Measurements from ENCODE around the gene SIAH3. TPM values are rescaled to one million over a fixed set of nuclear protein-coding genes. Genes with fewer than 3 reads are reported as not detected.

The SIAH3 gene
- total RNA-seq, 8 experiments from 2014 or later, result 0.56 to 7.4 (median 3.6) TPM

GRCh38 chr13:45808925-45809324, 42.6 kb downstream of the SIAH3 start:
- H3K4me3 ChIP-seq, result no peak overlapping the region
- in situ Hi-C loops (cut with MboI; ENCODE audit: low pct_unique_long_range_greater_than_20kb in 2 of 9, low sequenced_read_pairs in 9 of 9, unreplicated experiment in 9 of 9), result no loop called here
- no peak overlapping the region for H3K27ac ChIP-seq
- WGBS, 10 experiments, result 0 to 90% (median 40%) methylated on average over 1 to 6 of the region's 6 CpGs
- H3K4me1 ChIP-seq (replicated peaks in 1 of 2), result peaks cover 20 to 52% of the 10 kb centered on the region in 2 donors
- peak in 5 of 8 experiments; percentile 51 to 87 (median 62) for ATAC-seq (replicated peaks in 6 of 8)

- peaks cover 20 to 45% of the 10 kb centered on the region in 2 donors for H3K4me1 ChIP-seq (replicated peaks in 1 of 2)
- 0 to 75% (median 33%) methylated on average over 2 to 3 of the region's 3 CpGs; no CpG with 5 or more reads in 1 of the 10 experiments for WGBS, 10 experiments
- peak; percentile 53 to 99 (median 80) for ATAC-seq (replicated peaks in 6 of 8)
- in situ Hi-C loops (cut with MboI; ENCODE audit: low pct_unique_long_range_greater_than_20kb in 2 of 9, low sequenced_read_pairs in 9 of 9, unreplicated experiment in 9 of 9), result no loop called here
- H3K4me3 ChIP-seq, result no peak overlapping the region
- H3K27ac ChIP-seq, result no peak overlapping the region
These were observed 43.9 kb downstream of the SIAH3 start for GRCh38 chr13:45807520-45808099.

GRCh38 chr13:45800485-45800884, 51.1 kb downstream of the SIAH3 start:
- Histone ChIP-seq H3K27ac (peak overlapping the region in 1 of 2 donors; percentile 77), H3K4me3 (no peak overlapping the region), H3K4me1 (replicated peaks in 1 of 2) (peaks cover 21 to 61% of the 10 kb centered on the region in 2 donors)
- in situ Hi-C loops (cut with MboI; ENCODE audit: low pct_unique_long_range_greater_than_20kb in 2 of 9, low sequenced_read_pairs in 9 of 9, unreplicated experiment in 9 of 9), result no loop called here
- peak in 5 of 8 experiments; percentile 21 to 85 (median 60) for ATAC-seq (replicated peaks in 6 of 8)
- WGBS, 10 experiments, result 0 to 100% (median 53%) methylated on average over 1 to 5 of the region's 5 CpGs; no CpG with 5 or more reads in 1 of the 10 experiments

DNA sequence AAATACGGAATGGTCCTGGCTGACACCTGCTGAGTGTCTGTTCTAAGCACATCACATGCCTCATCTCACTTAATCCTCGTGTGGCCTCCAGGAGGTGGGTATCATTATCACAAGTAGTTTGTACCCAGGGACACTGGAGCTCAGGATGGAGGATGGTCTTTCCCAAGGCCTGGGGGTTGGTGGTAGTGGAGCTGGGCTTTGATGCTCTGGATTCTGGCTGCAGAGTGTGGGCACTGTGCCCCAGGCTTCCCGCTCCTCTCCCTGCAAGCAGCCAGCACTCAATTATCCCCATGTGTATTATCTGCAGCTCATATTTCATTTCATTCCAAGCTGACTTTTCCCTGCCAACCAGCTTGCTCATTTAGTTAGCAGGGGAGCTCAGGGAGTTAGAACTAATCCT, 52.1 kb downstream of the SIAH3 start:
- H3K27ac ChIP-seq, result peak overlapping the region in 1 of 2 donors; percentile 77
- no peak overlapping the region for H3K4me3 ChIP-seq
- 0 to 100% (median 49%) methylated on average over 1 to 3 of the region's 3 CpGs; no CpG with 5 or more reads in 3 of the 10 experiments for WGBS, 10 experiments
- ATAC-seq (replicated peaks in 6 of 8), result peak in 1 of 8 experiments; percentile 14
- in situ Hi-C loops (cut with MboI; ENCODE audit: low pct_unique_long_range_greater_than_20kb in 2 of 9, low sequenced_read_pairs in 9 of 9, unreplicated experiment in 9 of 9), result no loop called here
- peaks cover 21 to 61% of the 10 kb centered on the region in 2 donors for H3K4me1 ChIP-seq (replicated peaks in 1 of 2)

GRCh38 chr13:45798851-45799250, 52.7 kb downstream of the SIAH3 start:
- no peak overlapping the region for H3K4me3 ChIP-seq
- WGBS, 10 experiments, result 20 to 100% (median 86%) methylated on average over 1 to 3 of the region's 3 CpGs; no CpG with 5 or more reads in 1 of the 10 experiments
- peaks cover 21 to 61% of the 10 kb centered on the region in 2 donors for H3K4me1 ChIP-seq (replicated peaks in 1 of 2)
- no peak for ATAC-seq (replicated peaks in 6 of 8)
- no peak overlapping the region for H3K27ac ChIP-seq
- in situ Hi-C loops (cut with MboI; ENCODE audit: low pct_unique_long_range_greater_than_20kb in 2 of 9, low sequenced_read_pairs in 9 of 9, unreplicated experiment in 9 of 9), result no loop called here

- no peak overlapping the region for H3K4me3 ChIP-seq
- in situ Hi-C loops (cut with MboI; ENCODE audit: low pct_unique_long_range_greater_than_20kb in 2 of 9, low sequenced_read_pairs in 9 of 9, unreplicated experiment in 9 of 9), result no loop called here
- WGBS, 10 experiments, result 14 to 95% (median 72%) methylated on average over 1 to 9 of the region's 11 CpGs
- peak overlapping the region in 1 of 2 donors; percentile 55 for H3K27ac ChIP-seq
- peak in 5 of 8 experiments; percentile 40 to 62 (median 47) for ATAC-seq (replicated peaks in 6 of 8)
- H3K4me1 ChIP-seq (replicated peaks in 1 of 2), result peaks cover 28 to 65% of the 10 kb centered on the region in 2 donors
These were observed 54.9 kb downstream of the SIAH3 start for GRCh38 chr13:45796426-45797235.

GRCh38 chr13:45792827-45793303, 58.7 kb downstream of the SIAH3 start:
- in situ Hi-C loops (cut with MboI; ENCODE audit: low pct_unique_long_range_greater_than_20kb in 2 of 9, low sequenced_read_pairs in 9 of 9, unreplicated experiment in 9 of 9), result no loop called here
- H3K4me3 ChIP-seq, result no peak overlapping the region
- H3K4me1 ChIP-seq (replicated peaks in 1 of 2), result peaks cover 17 to 47% of the 10 kb centered on the region in 2 donors
- H3K27ac ChIP-seq, result no peak overlapping the region
- no peak for ATAC-seq (replicated peaks in 6 of 8)
- WGBS, 10 experiments, result 0 to 58% (median 20%) methylated on average over 1 to 6 of the region's 6 CpGs; no CpG with 5 or more reads in 3 of the 10 experiments

DNA sequence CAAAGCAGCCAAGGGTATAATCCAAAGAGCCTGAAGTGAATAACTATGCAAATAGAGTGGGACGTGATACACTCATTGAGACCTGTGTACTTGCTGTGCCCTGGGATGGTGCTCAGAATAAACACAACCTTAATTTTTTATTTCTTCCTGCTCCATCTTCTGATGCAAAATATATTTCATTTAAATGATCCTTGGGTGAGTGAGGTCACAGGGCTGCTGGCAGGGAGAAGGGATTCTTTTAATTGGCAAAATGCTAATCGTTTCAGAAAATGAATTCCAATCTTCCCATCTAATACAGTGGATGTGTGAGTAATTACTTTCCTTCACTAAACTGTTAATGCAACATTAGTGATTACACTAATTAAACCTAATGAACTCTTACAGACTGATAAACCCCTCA, 63.5 kb downstream of the SIAH3 start:
- ATAC-seq (replicated peaks in 6 of 8), result peak in 6 of 8 experiments; percentile 14 to 78 (median 42)
- 0 to 82% (median 36%) methylated on average over 1 to 2 of the region's 2 CpGs; no CpG with 5 or more reads in 5 of the 10 experiments for WGBS, 10 experiments
- Histone ChIP-seq H3K27ac (no peak overlapping the region), H3K4me1 (replicated peaks in 1 of 2) (peaks cover 16 to 36% of the 10 kb centered on the region in 2 donors), H3K4me3 (no peak overlapping the region)
- in situ Hi-C loops (cut with MboI; ENCODE audit: low pct_unique_long_range_greater_than_20kb in 2 of 9, low sequenced_read_pairs in 9 of 9, unreplicated experiment in 9 of 9), result no loop called here

DNA sequence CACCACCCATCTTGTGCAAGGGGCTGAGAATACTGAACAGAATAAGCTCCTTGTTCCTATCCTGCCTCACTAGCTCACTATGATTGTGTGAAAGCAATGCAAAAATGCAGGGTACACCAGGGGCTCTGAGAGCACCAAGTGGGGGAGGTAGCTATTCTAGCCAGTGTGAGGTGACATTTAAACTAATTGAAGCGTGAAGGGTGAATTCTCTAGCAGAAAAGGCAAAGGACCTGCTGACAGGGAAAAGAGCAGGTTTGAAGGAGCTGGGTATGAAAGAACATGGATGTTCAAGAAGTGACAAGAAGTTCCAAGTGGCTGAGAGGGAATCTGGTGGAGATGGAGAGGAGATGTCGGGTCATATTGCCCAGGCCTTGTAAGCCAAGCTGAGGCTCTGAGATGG, 64.2 kb downstream of the SIAH3 start:
- WGBS, 10 experiments, result 20 to 100% (median 82%) methylated on average over 1 to 2 of the region's 2 CpGs; no CpG with 5 or more reads in 3 of the 10 experiments
- Histone ChIP-seq H3K4me1 (replicated peaks in 1 of 2) (peaks cover 15 to 39% of the 10 kb centered on the region in 2 donors), H3K4me3 (no peak overlapping the region), H3K27ac (no peak overlapping the region)
- in situ Hi-C loops (cut with MboI; ENCODE audit: low pct_unique_long_range_greater_than_20kb in 2 of 9, low sequenced_read_pairs in 9 of 9, unreplicated experiment in 9 of 9), result no loop called here
- peak in 3 of 8 experiments; percentile 35 to 38 (median 38) for ATAC-seq (replicated peaks in 6 of 8)

- Histone ChIP-seq H3K4me3 (no peak overlapping the region), H3K27ac (no peak overlapping the region), H3K4me1 (replicated peaks in 1 of 2) (peaks cover 23 to 46% of the 10 kb centered on the region in 2 donors)
- in situ Hi-C loops (cut with MboI; ENCODE audit: low pct_unique_long_range_greater_than_20kb in 2 of 9, low sequenced_read_pairs in 9 of 9, unreplicated experiment in 9 of 9), result no loop called here
- 11 to 100% (median 50%) methylated on average over 1 to 6 of the region's 6 CpGs; no CpG with 5 or more reads in 3 of the 10 experiments for WGBS, 10 experiments
- no peak for ATAC-seq (replicated peaks in 6 of 8)
These were observed 65.1 kb downstream of the SIAH3 start for GRCh38 chr13:45786293-45786920.

DNA sequence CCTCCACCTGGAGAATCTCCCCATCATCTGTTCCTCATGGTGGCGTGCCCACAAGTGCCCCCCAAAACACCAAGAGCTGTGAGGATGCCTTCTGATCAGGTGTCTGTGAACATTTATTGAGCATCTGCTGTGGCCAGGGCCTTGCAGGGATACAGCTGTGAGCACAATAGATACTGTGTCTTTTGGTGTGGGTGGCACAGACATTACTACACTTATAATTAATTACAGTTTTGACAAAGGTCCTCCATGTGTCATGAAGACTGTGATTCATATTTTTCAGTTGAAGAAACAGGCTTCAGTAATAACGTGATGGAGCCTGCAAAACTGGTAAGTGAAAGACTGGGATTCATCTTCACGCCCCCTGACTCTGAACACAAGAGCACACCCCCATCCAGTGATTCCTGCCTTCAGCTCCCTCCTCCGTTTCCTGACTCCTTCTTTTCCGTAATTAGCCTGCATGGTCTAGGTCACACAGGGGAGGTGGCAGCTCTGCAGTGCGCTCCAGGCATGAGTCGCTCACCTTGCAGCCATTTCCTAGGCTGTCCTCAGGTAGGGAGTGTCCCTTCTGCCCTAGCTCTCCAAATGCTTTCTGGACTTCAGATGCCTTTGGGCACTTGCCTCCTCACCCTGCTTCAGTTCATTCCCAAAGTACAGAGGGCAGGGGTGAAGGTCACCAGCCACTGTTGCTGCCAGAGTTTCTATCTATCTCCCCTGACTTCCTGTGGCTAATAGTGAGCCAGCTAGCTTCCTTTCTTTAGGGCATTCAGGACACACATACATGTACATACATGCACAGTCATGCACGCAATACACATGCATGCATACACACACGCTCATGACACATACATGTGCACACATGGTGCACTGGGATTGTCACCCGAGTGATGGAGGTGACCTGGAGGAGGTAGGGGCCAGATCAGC, 66.5 kb downstream of the SIAH3 start:
- WGBS, 10 experiments, result 0 to 100% (median 65%) methylated on average over 1 to 6 of the region's 10 CpGs
- in situ Hi-C loops (cut with MboI; ENCODE audit: low pct_unique_long_range_greater_than_20kb in 2 of 9, low sequenced_read_pairs in 9 of 9, unreplicated experiment in 9 of 9), result no loop called here
- peaks cover 23 to 37% of the 10 kb centered on the region in 2 donors for H3K4me1 ChIP-seq (replicated peaks in 1 of 2)
- H3K27ac ChIP-seq, result no peak overlapping the region
- ATAC-seq (replicated peaks in 6 of 8), result peak in 3 of 8 experiments; percentile 21 to 41 (median 30)
- no peak overlapping the region for H3K4me3 ChIP-seq

All from motor neuron (in vitro differentiated cells).